HepG2 (cell line): ENCODE data around the gene PTPN3.

Experiments
- BRCA1 ChIP-seq: sonication (generic); formaldehyde crosslinking; IDR thresholded peaks from 2 replicates; pipeline ENCODE4 v1.4.0; 2020; ENCODE audit warnings: missing genetic modification reagents
- CTCF ChIP-seq: sonication (generic); formaldehyde crosslinking; IDR thresholded peaks from 2 replicates; pipeline ENCODE4 v1.5.0; 2020; ENCODE audit warnings: mild to moderate bottlenecking, missing genetic modification reagents, moderate library complexity
- MXI1 ChIP-seq: IDR thresholded peaks from 3 replicates; pipeline ENCODE4 v1.6.1; 2012; ENCODE audit warnings: low read depth, low read length, inconsistent platforms, borderline replicate concordance
- NFIC ChIP-seq: IDR thresholded peaks from 2 replicates; pipeline ENCODE4 v1.6.1; 2012; ENCODE audit warnings: mild to moderate bottlenecking, low read length, inconsistent platforms
- NR2C2 ChIP-seq: sonication (generic); formaldehyde crosslinking; IDR thresholded peaks from 2 replicates; pipeline ENCODE4 v1.4.0; 2020; ENCODE audit warnings: missing genetic modification reagents, mild to moderate bottlenecking, moderate library complexity, borderline replicate concordance
- SAFB2 ChIP-seq: sonication (generic); formaldehyde crosslinking; IDR thresholded peaks from 2 replicates; pipeline ENCODE4 v1.5.1; 2020; ENCODE audit warnings: missing genetic modification reagents, low read depth, mild to moderate bottlenecking, borderline replicate concordance
- SUZ12 ChIP-seq: fragments of 150-350 bp; IDR thresholded peaks from 2 replicates; pipeline ENCODE4 v1.6.1; 2014; ENCODE audit warnings: low read depth, low read length
- ZBTB21 ChIP-seq: sonication (generic); formaldehyde crosslinking; IDR thresholded peaks from 2 replicates; pipeline ENCODE4 v1.4.0; 2020; ENCODE audit warnings: missing genetic modification reagents
- ZNF124 ChIP-seq: sonication (generic); formaldehyde crosslinking; IDR thresholded peaks from 2 replicates; pipeline ENCODE4 v1.4.0; 2020; ENCODE audit warnings: missing genetic modification reagents

GRCh38 chr9:109341561-109341960, 156.5 kb downstream of the PTPN3 start:
- TF ChIP-seq BRCA1 (CRISPR knock-in tag) (no peak), SUZ12 (no peak), NFIC (no peak), ZNF124 (CRISPR knock-in tag) (no peak), CTCF (CRISPR knock-in tag) (no peak), ZBTB21 (CRISPR knock-in tag) (no peak), SAFB2 (no peak), NR2C2 (CRISPR knock-in tag) (no peak), MXI1 (no peak)
